ENCODE results near the gene SLC25A21.
"Not testable (repeated sequence)": the region's sequence is repeated elsewhere in the genome, so short reads cannot be mapped to it uniquely, and the experiment has no call there.

Gene SLC25A21

GRCh38 chr14:37083599-37083998, 88.8 kb downstream of the SLC25A21 start:
- no peak for DNase-seq

GRCh38 chr14:37082449-37082848, 90.0 kb downstream of the SLC25A21 start:
- no peak for DNase-seq

DNA sequence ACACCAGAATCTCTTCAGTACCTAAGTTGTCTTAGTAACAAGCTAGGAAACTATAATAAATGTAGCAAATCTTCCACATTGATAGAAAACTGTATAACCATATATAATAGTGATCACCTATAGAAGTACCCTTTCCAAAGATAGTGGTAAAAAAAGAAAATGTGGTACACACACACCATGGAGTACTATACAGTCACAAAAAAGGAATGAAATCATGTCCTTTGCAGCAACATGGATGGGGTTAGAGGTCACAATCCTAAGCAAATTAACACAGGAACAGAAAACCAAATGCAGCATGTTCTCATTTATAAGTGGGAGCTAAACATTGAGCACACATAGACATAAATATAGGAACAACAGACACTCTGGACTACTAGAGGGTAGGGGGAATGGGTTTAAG, 90.5 kb downstream of the SLC25A21 start:
- DNase-seq = no peak

DNA sequence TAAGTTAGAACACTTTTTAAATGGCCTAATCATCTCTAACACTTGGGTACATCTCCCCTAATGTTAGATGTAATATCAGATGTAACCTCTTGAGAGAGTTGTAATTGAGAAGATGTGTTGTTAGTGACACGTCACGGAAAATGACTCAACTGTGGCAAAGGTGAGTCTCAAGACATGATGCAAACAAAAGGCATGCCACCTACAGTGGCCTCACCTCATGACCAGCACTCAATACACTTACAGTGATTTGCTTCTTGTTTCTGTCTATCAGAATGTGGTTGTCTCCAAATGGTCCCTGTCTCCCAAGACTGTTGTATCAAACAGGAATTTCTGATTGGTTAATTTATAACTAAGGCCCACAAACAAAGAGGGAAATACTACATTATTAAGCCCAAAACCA, 91.2 kb downstream of the SLC25A21 start:
- no peak for DNase-seq

GRCh38 chr14:37078131-37078530, 94.3 kb downstream of the SLC25A21 start:
- DNase-seq = no peak

DNA sequence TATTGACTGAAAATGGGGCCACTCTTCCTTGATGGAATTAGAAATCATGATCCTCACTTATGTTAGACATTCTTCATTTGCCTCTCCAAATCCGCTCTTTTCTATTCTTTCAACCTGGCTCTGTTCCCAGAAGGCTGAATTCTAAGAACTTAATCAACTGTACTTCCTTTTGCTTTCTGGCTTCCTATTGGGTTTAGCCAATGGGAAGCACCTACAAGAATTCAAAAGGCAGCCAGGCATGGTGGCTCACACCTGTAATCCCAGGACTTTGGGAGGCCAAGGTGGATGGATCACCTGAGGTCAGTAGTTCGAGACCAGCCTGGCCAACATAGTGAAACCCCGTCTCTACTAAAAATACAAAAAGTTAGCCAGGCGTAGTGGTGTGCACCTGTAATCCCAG, 98.1 kb downstream of the SLC25A21 start:
- DNase-seq = not testable (repeated sequence)

GRCh38 chr14:37063467-37064240, 108.8 kb downstream of the SLC25A21 start:
- DNase-seq = no peak

DNA sequence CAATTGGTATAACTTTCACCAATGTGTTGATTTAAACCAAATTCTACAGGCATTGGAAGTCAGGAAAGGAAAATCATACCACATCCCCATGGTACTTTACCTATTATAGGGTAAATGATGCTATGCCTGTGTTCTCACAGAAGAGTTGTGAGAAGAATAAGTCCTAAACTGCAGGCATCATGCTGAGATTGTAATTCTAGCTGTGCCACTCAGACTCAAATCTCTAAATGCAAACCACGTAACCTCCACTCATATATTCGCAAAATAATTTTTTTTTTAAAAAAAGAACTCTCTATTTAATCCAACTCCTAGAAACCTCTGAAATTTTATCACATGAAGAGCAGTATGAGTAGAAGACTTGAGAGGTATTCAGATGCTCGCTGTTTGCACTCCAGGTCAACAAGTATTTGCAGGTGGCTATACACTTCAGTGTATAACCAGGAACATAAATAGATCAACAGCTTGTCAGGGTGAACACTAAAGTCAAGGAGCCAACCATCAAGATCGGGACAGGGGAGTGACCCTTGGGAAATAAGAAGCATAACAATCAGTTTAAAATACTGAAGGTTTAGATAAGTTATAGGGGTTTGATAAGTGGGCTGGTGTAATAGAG, 110.1 kb downstream of the SLC25A21 start:
- no peak for DNase-seq

- no peak for DNase-seq
Measured at GRCh38 chr14:37061697-37062096, 110.7 kb downstream of the SLC25A21 start.

GRCh38 chr14:37060496-37061260, 111.7 kb downstream of the SLC25A21 start:
- DNase-seq = no peak

DNA sequence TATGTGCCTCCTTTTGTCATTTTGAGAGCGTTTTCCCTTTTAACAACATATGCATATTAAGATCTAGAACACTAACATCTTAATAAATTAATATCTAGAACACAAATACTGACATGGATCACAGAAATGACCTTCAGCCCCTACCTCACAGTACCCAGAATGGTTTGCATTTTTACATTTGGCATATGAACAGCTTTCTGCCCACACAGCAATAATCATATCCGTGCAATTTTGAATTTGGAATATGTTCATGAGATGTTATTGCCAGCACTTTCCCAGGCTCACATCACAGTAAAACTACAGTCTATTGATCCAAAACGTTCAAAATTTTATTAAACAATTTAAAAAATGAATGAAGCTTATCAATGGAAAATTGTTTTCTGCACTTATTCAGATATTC, 114.6 kb downstream of the SLC25A21 start:
- no peak for DNase-seq

DNA sequence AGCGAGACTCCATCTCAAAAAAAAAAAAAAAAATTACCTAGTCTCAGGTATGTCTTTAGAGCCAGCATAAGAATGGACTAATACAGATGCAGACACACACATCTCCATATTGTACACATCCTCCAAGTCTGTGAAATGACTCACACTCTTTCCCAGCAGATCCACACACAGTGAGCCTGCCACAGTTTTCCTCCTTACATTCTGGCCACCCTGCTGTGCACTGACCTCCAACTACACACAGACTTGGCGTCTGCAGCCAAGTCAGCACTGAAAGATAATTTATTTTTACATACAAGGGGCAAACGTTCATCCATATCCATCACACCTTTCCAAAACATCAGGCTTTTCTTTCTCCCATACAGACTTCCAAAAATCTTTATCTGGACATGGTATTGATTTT, 115.9 kb downstream of the SLC25A21 start:
- DNase-seq = no peak

DNA sequence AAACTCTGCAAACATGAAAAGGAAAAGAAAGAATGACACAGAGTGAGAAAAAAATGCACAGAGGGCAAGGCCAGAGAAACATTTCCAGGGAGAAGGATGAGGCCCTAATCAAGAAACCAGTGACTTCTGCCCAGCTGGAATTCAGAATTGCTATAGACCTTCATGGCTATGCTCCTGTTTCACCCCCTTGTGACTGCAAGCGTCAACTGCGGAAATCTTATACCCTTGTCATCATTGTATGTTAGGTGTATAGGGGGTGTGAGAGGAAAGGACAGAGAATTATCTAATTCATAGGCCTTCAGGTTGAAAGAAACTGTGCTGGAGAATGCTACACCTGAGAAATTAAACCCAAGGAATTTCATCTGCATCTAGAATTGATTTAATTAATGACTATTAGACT, 117.5 kb downstream of the SLC25A21 start:
- no peak for DNase-seq

- DNase-seq = no peak
Measured at GRCh38 chr14:37054144-37054543, 118.3 kb downstream of the SLC25A21 start.

DNA sequence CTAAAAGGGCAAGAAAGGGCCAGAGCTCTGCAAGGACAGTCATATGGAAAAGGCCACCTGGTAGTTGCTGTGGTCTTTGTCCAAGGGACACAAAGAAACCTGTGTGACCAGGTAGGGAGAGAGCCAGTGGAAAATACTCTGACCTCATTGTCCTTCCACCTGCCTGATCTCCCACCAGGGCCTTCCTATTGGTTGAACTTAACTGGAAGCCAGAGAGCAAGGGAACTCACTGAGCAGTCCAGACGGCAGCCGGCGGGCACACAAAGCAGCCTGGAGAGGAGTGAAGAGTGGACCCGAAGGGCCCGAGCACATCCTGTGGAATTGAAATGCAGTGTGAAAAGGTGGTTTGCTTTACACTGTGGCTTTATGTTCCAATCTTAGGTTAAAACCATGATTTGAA, 120.7 kb downstream of the SLC25A21 start:
- no peak for DNase-seq

DNA sequence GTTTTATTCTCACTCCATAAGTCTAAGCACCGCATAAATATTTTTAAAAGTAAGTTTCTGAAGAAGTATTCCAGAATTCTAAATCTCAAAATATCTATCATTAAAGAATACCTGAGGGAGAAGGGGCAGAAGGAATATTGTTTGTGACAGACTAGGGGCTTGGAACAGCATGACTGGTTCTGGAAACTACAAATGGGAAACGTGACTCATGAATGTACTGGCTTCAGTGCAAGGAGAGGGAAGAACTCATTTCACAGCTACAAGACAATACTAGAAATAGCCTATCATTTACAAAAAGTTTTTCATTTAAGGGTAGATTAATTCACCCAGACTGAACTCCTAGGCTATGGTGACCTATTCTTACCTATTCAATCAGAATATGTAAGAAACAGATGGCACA, 121.3 kb downstream of the SLC25A21 start:
- DNase-seq = no peak

DNA sequence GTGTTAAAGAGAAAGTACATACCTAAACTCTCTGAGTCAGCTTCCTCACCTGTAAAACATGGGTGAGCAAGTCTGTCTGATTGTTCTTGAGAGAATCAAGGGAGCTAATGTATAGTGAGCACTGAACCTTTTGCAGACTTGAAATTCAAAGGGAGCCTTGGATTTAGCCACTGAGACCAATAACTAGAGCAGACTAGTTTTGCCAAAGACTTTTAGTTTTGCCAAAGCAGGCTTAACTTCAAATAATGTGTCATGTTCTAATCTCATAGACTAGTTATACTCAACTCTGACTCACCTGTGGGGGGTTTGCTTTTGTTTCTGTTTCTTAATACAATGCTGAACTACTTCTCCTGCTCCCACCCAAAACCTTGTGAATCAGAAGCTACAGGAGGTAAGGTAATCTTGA, 123.7 kb downstream of the SLC25A21 start:
- no peak for DNase-seq

GRCh38 chr14:37047996-37048395, 124.4 kb downstream of the SLC25A21 start:
- DNase-seq = no peak

- DNase-seq = no peak
Measured at GRCh38 chr14:37047226-37047625, 125.2 kb downstream of the SLC25A21 start.

- no peak for DNase-seq
Measured at GRCh38 chr14:37046815-37047214, 125.6 kb downstream of the SLC25A21 start.

DNA sequence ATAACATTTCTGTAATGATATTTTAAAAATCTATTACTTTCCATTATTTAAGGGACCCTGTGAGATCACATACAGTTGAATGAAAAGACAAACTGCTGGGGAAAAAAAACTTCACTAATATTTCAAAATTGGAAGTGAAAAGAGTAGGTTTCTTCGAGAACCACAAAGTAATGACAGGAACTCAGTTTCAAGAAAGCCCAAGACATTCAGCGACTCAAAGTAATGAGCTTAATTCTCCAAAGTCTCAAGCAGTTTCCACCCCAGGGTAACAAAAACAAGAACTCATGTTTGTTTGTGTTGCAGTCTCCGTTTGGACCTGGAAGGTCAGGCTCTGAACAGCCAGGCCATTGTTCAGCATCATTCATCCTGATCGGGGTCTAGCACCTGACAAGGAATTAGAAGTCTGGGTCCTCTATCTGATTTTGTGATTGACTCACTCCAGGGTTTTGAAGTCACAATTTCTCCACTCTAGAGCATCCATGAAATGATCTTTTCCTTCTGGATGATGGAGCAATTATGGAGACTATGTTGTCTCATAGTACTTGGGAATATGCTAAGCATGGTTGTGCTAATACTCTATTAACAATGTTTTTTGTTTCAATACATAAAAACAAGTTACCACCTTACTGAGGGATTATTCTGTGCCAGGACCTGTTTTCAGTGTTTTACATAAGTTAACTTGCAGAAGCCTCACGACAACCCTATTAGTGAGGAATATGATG, 126.9 kb downstream of the SLC25A21 start:
- no peak for DNase-seq

DNA sequence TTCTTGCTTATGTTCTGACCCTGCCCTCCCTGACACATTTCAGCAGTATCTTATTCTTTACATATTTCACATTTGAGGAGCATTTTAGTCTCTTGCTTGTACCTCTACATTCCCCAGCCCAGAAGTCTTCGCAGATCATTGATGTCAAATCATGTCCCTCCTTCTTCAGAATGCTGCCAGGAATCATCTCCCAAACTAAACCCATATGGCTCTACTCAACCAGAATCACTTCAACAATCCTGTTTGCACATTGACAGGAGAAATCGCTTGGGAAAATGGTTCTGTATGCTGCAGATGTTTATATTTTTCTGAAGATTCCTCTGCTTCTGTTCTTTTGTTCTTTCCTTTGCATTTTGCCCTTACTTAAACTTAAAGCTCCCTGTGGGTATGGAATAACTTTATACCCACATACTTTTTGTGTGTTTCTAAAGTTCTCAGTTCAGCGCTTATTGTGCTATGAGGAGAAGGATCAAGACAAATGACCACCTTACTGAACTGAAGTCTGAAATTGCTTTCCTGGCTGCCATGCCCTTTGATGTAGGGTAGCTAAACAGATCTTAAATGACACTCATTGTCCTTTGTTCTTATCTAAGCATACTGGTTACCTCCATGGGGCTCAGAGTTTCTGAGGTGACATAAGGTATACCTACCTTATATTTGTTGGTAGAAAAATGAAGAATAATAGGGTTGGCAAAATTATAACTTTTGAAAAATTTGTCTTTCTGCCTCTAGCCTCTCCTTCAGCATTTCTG, 134.6 kb downstream of the SLC25A21 start:
- DNase-seq = no peak

Data from activated CD8-positive, alpha-beta memory T cell treated with anti-CD3 and anti-CD28 coated beads for 24 hours (primary cell).